Daoy (cell line): ENCODE measurements around the gene RCE1. TPM values are rescaled to one million over a fixed set of nuclear protein-coding genes. Genes with fewer than 3 reads are reported as not detected.

Source experiments
- DNase-seq: peaks from one replicate; pipeline ENCODE4 v3.0.0-alpha.2; 2015; ENCODE audit warnings: low read depth
- total RNA-seq: library from RNA; depleted of rRNA; stranded (reverse); fragments of >200 nt; shearing (Covaris generic); gene quantifications from 2 replicates; pipeline ENCODE4 v1.2.3, GENCODE V29; 2014

The RCE1 gene
- total RNA-seq, 1 experiment from 2014 or later: 21.3 TPM

- DNase-seq: no peak
Measured at GRCh38 chr11:66868082-66868725, 25.0 kb downstream of the RCE1 start.

GRCh38 chr11:66868726-66869566 is 25.7 kb downstream of the RCE1 start:
- peak; percentile 51 for DNase-seq

DNA sequence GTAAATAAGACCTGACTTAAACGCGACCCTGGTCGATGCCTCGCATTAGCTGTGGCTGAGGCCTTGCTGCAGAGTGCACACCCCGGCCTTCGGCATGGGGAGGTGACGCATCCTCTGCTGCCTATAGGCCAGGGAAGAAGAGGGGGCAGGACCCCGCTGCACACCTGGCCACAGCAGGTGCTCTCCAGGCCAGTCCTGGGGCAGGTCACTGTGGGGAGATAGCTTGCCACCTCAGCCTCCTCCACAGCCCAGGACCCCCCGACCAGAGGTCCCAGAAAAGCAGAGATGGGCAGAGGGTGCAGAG is 26.3 kb downstream of the RCE1 start:
- DNase-seq: no peak

DNA sequence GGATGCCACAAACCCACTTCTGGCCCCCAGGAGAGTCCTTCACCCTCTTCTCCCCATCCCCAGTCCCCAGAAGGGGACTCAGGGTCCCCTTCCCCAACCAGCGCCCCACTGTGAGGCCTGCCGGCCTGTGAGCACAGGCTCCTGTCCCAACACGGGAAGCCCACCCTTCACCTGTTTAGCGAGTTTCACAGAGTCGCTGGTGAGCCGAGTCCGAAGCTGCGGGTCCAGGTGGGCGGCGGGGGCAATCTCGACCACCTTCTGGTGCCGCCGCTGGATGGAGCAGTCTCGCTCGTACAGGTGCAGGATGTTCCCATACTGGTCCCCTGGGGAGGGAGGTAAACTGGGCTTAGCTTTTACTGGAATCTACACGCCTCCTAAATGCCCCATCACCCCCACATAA is 26.9 kb downstream of the RCE1 start:
- DNase-seq: no peak

GRCh38 chr11:66870616-66871520 is 27.6 kb downstream of the RCE1 start:
- no peak for DNase-seq

DNA sequence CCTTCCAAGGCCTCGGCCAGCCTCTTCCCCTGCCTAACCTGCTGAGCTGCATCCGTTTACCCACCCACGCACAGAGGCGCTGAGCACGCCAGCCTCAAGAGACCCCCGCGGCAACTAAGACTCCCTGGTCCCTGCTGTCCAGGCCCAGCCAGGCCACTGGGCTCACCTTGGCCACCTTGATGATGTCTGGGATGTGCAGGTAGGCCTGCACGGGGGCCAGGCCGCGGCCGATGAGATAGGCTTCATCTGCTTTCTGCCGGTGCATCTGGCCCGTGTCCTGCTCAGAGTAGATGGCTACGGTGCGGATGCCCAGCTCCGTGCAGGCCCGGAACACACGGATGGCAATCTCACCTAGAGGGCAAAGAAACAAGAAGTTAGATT is 28.3 kb downstream of the RCE1 start:
- no peak for DNase-seq

DNA sequence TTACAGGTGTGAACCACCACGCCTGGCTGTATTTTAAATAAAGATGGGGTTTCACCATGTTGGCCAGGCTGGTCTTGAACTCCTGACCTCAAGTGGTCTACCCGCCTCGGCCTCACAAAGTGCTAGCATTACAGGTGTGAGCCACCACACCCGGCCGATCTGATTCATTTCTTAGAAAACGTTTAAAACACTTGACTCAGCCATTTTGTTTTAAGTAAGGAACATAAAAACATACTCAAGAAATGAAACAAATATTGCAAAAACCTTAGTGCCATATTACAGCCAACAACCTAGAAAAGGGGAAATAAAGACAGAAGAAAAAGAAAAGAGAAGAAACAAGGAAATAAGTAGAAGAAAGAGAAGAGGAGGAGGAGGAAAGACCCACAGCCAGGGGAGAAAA is 31.0 kb downstream of the RCE1 start:
- no peak for DNase-seq

DNA sequence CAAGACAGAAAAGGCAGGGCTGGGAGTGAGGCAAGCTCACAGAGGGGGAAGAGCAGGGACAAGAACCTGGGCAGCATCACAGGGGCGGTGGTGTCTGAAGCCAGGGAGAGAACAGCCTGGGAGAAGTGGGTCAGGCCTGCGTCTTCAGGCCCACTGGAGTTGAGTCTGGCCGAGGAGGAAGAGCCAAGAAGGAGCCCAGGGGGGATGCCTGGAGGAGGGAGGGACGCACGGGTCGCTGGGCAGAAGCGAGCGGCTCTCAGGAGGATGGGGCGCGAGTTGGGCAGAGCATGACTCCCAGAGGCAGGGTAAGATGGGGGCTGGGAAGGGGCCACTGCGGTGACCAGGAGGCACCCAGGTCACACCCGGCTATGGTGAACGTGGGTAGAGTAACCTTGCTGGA is 32.1 kb downstream of the RCE1 start:
- DNase-seq: no peak

DNA sequence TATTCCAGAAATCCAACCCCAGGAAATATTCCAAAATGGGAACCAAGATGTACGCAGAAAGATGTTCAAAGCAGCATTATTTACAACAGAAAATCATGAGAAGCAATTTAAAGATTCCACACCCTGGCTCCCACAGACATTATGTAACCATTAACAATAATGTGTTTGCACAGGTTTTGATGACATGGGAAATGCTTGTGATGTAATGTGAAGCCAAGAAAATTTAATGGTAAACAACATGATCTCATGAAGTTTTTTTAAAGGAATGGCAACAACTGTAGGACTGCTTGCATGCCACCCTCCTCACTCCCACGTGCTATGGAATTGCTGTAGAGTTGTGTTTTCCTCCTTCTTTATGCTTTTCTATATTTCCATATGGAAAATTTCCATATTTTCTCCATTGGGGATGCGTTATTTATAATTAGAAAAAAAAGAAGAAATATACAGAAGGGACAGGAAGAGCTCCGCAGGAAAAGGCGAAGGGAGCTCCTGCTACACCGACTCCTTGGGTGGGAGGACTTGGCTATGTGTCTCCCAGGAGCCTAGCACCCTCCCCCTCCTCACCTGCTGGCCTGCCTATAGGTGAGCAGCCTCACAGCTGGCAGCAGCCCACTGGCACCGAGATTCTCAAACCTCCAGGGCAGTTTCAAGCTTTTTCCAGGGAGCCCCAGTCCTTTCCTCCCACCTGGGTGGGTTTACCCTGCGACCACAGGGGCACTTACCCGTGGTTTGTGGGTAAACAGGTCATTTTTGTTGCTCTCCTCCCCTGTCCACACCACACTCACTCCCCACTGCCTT is 34.5 kb downstream of the RCE1 start:
- no peak for DNase-seq

DNA sequence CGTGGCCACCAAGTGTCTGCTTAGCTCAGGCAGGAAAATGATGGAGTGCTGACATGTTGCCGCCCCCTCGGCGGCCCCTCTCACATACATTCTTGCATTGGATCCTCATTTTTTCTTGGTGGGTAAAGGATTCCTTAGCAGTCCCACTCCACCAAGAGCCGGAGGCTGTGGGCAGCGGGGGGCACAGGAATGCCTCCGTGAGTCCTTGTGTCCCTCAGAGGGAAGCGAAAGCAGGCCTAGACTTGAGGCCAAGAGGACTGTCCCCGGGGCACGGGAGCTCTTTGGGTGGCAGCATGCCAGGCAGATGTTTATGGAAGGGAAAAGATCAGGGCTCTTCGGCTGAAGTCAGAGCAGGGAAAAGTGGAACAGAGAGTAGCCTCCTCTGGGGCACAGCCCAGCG is 35.2 kb downstream of the RCE1 start:
- DNase-seq: no peak

DNA sequence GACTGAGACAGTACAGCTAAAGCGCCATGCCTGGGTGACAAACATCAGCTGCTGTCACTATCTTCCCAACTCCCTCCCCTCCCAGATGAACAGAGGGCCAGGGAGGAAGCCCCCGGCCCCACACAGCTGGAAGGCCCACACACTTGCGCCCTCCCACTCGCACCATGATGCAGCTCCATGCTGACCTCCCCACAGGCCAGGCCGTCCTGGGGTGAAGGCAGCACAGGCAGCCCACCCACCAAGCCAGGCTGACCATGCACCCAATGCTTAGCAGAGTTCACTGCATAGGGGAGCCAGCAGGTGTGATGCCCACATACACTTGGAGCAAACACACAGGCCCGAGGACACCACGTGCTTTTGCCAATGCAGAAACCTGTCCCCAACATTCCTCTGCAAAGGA is 35.8 kb downstream of the RCE1 start:
- DNase-seq: no peak

DNA sequence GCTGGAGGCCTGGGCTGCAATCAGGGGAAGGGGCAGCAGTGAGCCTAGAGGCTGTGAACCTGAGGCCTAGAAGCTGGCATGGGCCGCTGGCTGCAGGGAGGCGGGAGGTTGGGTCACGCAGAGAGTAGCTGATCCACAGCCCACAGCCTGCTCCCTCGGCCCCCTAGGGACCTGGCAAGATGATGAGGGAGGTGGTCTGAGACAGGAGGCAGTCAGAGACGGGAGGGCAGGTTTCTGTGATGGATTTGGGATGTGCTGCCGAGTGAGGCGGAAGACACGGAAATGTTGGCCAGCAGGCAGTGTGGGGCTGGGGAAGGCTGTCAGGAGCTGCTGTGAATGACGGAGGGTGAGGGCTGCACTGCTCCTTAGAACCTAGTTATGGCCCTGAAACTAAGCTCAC is 36.3 kb downstream of the RCE1 start:
- no peak for DNase-seq

DNA sequence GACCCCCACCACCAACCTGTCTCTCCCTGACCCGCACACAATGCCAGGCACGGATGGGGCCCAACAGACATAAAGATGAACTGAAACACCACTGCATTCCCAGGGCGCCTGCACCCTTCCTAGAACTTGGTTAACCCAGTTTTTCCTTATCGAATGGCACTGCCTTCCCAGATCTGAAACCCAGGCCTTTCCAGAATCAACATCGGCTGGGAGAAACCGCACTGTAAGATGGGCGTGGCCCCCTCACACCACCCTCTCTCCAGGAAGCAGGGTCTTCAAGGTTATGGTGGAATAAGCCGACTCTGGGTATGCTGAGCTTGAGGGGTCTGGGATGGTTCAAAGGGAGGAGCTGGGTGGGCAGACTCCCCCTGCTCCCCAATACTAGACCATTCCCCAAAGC is 36.8 kb downstream of the RCE1 start:
- DNase-seq: no peak

GRCh38 chr11:66880496-66881450 is 37.5 kb downstream of the RCE1 start:
- DNase-seq: peak; percentile 70

- no peak for DNase-seq
Measured at GRCh38 chr11:66881451-66881835, 38.2 kb downstream of the RCE1 start.

- no peak for DNase-seq
Measured at GRCh38 chr11:66881927-66882452, 38.7 kb downstream of the RCE1 start.

- DNase-seq: no peak
Measured at GRCh38 chr11:66882561-66883015, 39.3 kb downstream of the RCE1 start.

- peak; percentile 76 for DNase-seq
Measured at GRCh38 chr11:66883016-66883965, 40.0 kb downstream of the RCE1 start.

- DNase-seq: no peak
Measured at GRCh38 chr11:66884443-66884842, 41.2 kb downstream of the RCE1 start.
